GM12878 (cell line): ENCODE results near the gene COL18A1.

Source experiments
- CEBPB ChIP-seq, 2 experiments: fragments of 150-350 bp in 1 of 2; IDR thresholded peaks; 2 replicates each; pipeline ENCODE4 v1.6.1; 2012 to 2014; ENCODE audit warnings: low read depth in 2 of 2, low read length in 2 of 2, borderline replicate concordance in 1 of 2, inconsistent platforms in 1 of 2
- CTCF ChIP-seq, 3 experiments: IDR thresholded peaks in 2 of 3; conservative IDR thresholded peaks in 1 of 3; 2 replicates each; pipeline ENCODE4 v1.5.1; 2011; ENCODE audit warnings: low read depth in 3 of 3, low read length in 3 of 3, mild to moderate bottlenecking in 3 of 3, control low read depth in 2 of 3, moderate library complexity in 2 of 3, inconsistent platforms in 1 of 3, mixed read lengths in 1 of 3; ENCODE audit not compliant: control insufficient read depth in 2 of 3, insufficient read depth in 1 of 3; ENCODE audit errors: extremely low read depth in 1 of 3
- EGR1 ChIP-seq, 2 experiments: IDR thresholded peaks; 1 replicate in 1 of 2; 2 replicates in 1 of 2; pipeline ENCODE4 v1.6.1; 2011 to 2012; ENCODE audit warnings: low read depth in 2 of 2, low read length in 2 of 2, borderline replicate concordance in 1 of 2, mild to moderate bottlenecking in 1 of 2, moderate library complexity in 1 of 2
- EZH2 ChIP-seq: IDR thresholded peaks from 2 replicates; pipeline ENCODE4 v1.6.1; 2012; ENCODE audit warnings: low read depth, mild to moderate bottlenecking, control low read depth, inconsistent platforms, low read length, borderline replicate concordance; ENCODE audit not compliant: control insufficient read depth
- FOXM1 ChIP-seq: IDR thresholded peaks from 2 replicates; pipeline ENCODE4 v1.6.1; 2012; ENCODE audit warnings: low read depth, mild to moderate bottlenecking, inconsistent platforms, low read length, moderate library complexity
- IRF3 ChIP-seq: fragments of 450-650 bp; IDR thresholded peaks from 2 replicates; pipeline ENCODE4 v1.6.1; 2014; ENCODE audit warnings: mild to moderate bottlenecking
- POLR2A ChIP-seq: IDR thresholded peaks from 2 replicates; pipeline ENCODE4 v1.6.1; 2011; ENCODE audit warnings: low read depth, mild to moderate bottlenecking, low read length
- POLR2AphosphoS5 ChIP-seq: IDR thresholded peaks from 2 replicates; pipeline ENCODE4 v1.6.1; 2011; ENCODE audit warnings: mild to moderate bottlenecking, low read length, inconsistent platforms
- RELB ChIP-seq: fragments of 450-650 bp; IDR thresholded peaks from 2 replicates; pipeline ENCODE4 v1.6.1; 2017; ENCODE audit warnings: low read depth, mild to moderate bottlenecking, moderate library complexity
- SMC3 ChIP-seq: IDR thresholded peaks from 2 replicates; pipeline ENCODE4 v1.6.1; 2011; ENCODE audit warnings: low read length, improper control_type of control experiment, borderline replicate concordance
- YY1 ChIP-seq: IDR thresholded peaks from 2 replicates; pipeline ENCODE4 v1.6.1; 2011; ENCODE audit warnings: low read depth, mild to moderate bottlenecking, low read length
- ZNF274 ChIP-seq: IDR thresholded peaks from one replicate; pipeline ENCODE4 v1.8.0; 2011; ENCODE audit not compliant: insufficient read length, insufficient read depth

GRCh38 chr21:45490049-45490731 lies 85.2 kb downstream of the COL18A1 start:
- TF ChIP-seq YY1 = no peak
- TF ChIP-seq RELB = no peak
- no peak for TF ChIP-seq POLR2AphosphoS5
- no peak for TF ChIP-seq FOXM1
- TF ChIP-seq ZNF274 = no peak
- no peak for TF ChIP-seq EZH2
- TF ChIP-seq CEBPB (IDR thresholded peaks at IDR 0.05; ENCODE audit: borderline replicate concordance in 1 of 2, low read depth in 2 of 2, low read length in 2 of 2) = no peak
- TF ChIP-seq CTCF (IDR thresholded peaks at IDR 0.05 in 2 of 3, conservative IDR thresholded peaks at IDR 0.05 in 1 of 3; ENCODE audit: control insufficient read depth in 2 of 3, extremely low read depth in 1 of 3, insufficient read depth in 1 of 3, low read depth in 3 of 3, low read length in 3 of 3) = no peak
- no peak for TF ChIP-seq POLR2A
- no peak for TF ChIP-seq EGR1 (IDR thresholded peaks at IDR 0.05; ENCODE audit: borderline replicate concordance in 1 of 2, low read depth in 2 of 2, low read length in 2 of 2)
- TF ChIP-seq IRF3 = no peak
- TF ChIP-seq SMC3 = no peak
